Spleen (tissue), 11 donors: Measurements from ENCODE around the gene FTO. TPM values are rescaled to one million over a fixed set of nuclear protein-coding genes. Genes with fewer than 3 reads are reported as not detected.

Experiments used
- DNase-seq: peaks from one replicate; pipeline ENCODE4 v3.0.0-alpha.2; 2020
- H3K27ac ChIP-seq, 8 donors: fragments of 200-600 bp; sonication (generic) in 7 of 8; 1 replicate in 4 of 8; 2 replicates in 4 of 8; pipeline versions ENCODE4 v1.5.0 to v1.8.0; 2016 to 2021; ENCODE audit warnings: inconsistent platforms in 4 of 8, mild to moderate bottlenecking in 4 of 8, moderate library complexity in 1 of 8
- H3K27me3 ChIP-seq, 7 donors: fragments of 200-600 bp; sonication (generic) in 6 of 7; replicated peaks in 1 of 7; 1 replicate in 4 of 7; 2 replicates in 3 of 7; pipeline versions ENCODE4 v1.5.0 to v1.8.0; 2016 to 2021; ENCODE audit warnings: inconsistent platforms in 3 of 7, mild to moderate bottlenecking in 1 of 7
- H3K36me3 ChIP-seq, 6 donors: fragments of 200-600 bp; sonication (generic) in 5 of 6; 1 replicate in 4 of 6; 2 replicates in 2 of 6; pipeline versions ENCODE4 v1.5.0 to v1.8.0; 2016 to 2021; ENCODE audit warnings: inconsistent platforms in 2 of 6
- H3K4me1 ChIP-seq, 6 donors: fragments of 200-600 bp; sonication (generic) in 5 of 6; 1 replicate in 3 of 6; 2 replicates in 3 of 6; pipeline versions ENCODE4 v1.5.0 to v1.8.0; 2016 to 2021; ENCODE audit warnings: inconsistent platforms in 3 of 6
- H3K4me3 ChIP-seq, 8 donors: fragments of 200-600 bp; sonication (generic) in 7 of 8; 1 replicate in 4 of 8; 2 replicates in 4 of 8; pipeline versions ENCODE4 v1.5.0 to v1.8.0; 2016 to 2021; ENCODE audit warnings: inconsistent platforms in 4 of 8, mild to moderate bottlenecking in 4 of 8, moderate library complexity in 2 of 8
- H3K9me3 ChIP-seq, 8 donors: fragments of 200-600 bp; sonication (generic) in 7 of 8; 1 replicate in 4 of 8; 2 replicates in 4 of 8; pipeline versions ENCODE4 v1.5.0 to v1.8.0; 2016 to 2021; ENCODE audit warnings: inconsistent platforms in 4 of 8
- CTCF ChIP-seq, 11 experiments: fragments of 200-600 bp in 7 of 11; fragments of 450-650 bp in 4 of 11; sonication (generic) in 4 of 11; IDR thresholded peaks in 8 of 11; conservative IDR thresholded peaks in 3 of 11; 1 replicate in 7 of 11; 2 replicates in 4 of 11; pipeline versions ENCODE4 v1.4.0 to v1.8.0; 2016 to 2021; ENCODE audit warnings: antibody characterized with exemption in 11 of 11, inconsistent platforms in 4 of 11, mild to moderate bottlenecking in 1 of 11
- POLR2A ChIP-seq, 3 donors: fragments of 450-650 bp; IDR thresholded peaks; one replicate each; pipeline ENCODE4 v1.5.1; 2017; ENCODE audit warnings: antibody characterized with exemption in 3 of 3, mild to moderate bottlenecking in 1 of 3
- POLR2AphosphoS5 ChIP-seq, 3 donors: sonication (generic); formaldehyde crosslinking; IDR thresholded peaks; one replicate each; pipeline ENCODE4 v1.5.1; 2017; ENCODE audit warnings: antibody characterized with exemption in 3 of 3
- WGBS, 5 donors: extraction: QIAGEN DNeasy Blood & Tissue Kit in 3 of 5; methylation state at CpG; one replicate each; pipeline versions ENCODE4 v1.1.5 to v1.1.7; 2013 to 2018; 5-methylcytosine and 5-hydroxymethylcytosine counted together
- intact Hi-C: fragments of 100-400 bp; cut with DNase I; formaldehyde crosslinking; loops from one replicate; pipeline ENCODE4 v1.15.0; 2023; ENCODE audit warnings: low total_unique reads
- polyA plus RNA-seq, 3 donors: library from polyadenylated mRNA; stranded (reverse); fragments of 200-250 nt; gene quantifications; one replicate each; pipeline ENCODE4 v1.2.1, GENCODE V29; 2013
- total RNA-seq, 7 donors: library from RNA; depleted of rRNA in 3 of 7; stranded (reverse); fragments of >200 nt in 3 of 7; fragmentation: NEBNext Ultra II Directional in 4 of 7; extraction: Animal tissue kit (Norgen Biotek cat#: 25700) in 4 of 7; gene quantifications; one replicate each; pipeline versions ENCODE4 v1.1.0 to v1.2.1, GENCODE V29; 2016 to 2021
- donor health status: healthy with polysubstance abuse.
- donor health status: DM: no; HTN: no; CAD: no; lungs with moderate emphysema.
- donor health status: DM: no; HTN: no; CAD: no.
- donor health status: Bipolar disorder and iron deficiency.
- donor health status: healthy.
- donor health status: DM: no; HTN: no; CAD: no.
- donor health status: DM: yes; HTN: yes; CAD: no.

FTO gene
- total and polyA plus RNA-seq, 10 donors: 6.8 to 89.8 (median 68.4) TPM

- intact Hi-C loops: no loop called here
Measured at GRCh38 chr16:53779186-53779585, 75.2 kb downstream of the FTO start.

GRCh38 chr16:53780051-53780450, 76.1 kb downstream of the FTO start:
- 92 to 97% (median 95%) methylated on average over 3 of the region's 3 CpGs for WGBS, 5 donors
- Histone ChIP-seq H3K9me3 (no peaks in the 10 kb centered on the region), H3K27ac (no peak overlapping the region), H3K4me3 (no peak overlapping the region), H3K36me3 (no peaks in the 10 kb centered on the region), H3K4me1 (peaks cover 4 to 42% (median 22%) of the 10 kb centered on the region in 6 donors), H3K27me3 (no peaks in the 10 kb centered on the region)
- TF ChIP-seq POLR2AphosphoS5 (IDR thresholded peaks at IDR 0.05): no peak
- no peak for TF ChIP-seq POLR2A (IDR thresholded peaks at IDR 0.05)
- TF ChIP-seq CTCF (IDR thresholded peaks at IDR 0.05 in 8 of 11, conservative IDR thresholded peaks at IDR 0.05 in 3 of 11): no peak
- intact Hi-C loops: no loop called here
- no peak for DNase-seq

More at GRCh38 chr16:53779186-53779585, 75.2 kb downstream of the FTO start:
- H3K9me3 ChIP-seq: no peaks in the 10 kb centered on the region
- WGBS, 5 donors: 86 to 94% (median 88%) methylated on average over 3 of the region's 3 CpGs
- no peaks in the 10 kb centered on the region for H3K27me3 ChIP-seq
- DNase-seq: no peak
- no peak overlapping the region for H3K4me3 ChIP-seq
- H3K36me3 ChIP-seq: no peaks in the 10 kb centered on the region
- TF ChIP-seq POLR2A (IDR thresholded peaks at IDR 0.05): no peak
- no peak overlapping the region for H3K27ac ChIP-seq
- peaks cover 4 to 50% (median 26%) of the 10 kb centered on the region in 6 donors for H3K4me1 ChIP-seq

GRCh38 chr16:53781023-53781605, 77.2 kb downstream of the FTO start:
- intact Hi-C loops: no loop called here

GRCh38 chr16:53782148-53782547, 78.2 kb downstream of the FTO start:
- peaks cover 0 to 21% (median 10%) of the 10 kb centered on the region in 6 donors for H3K4me1 ChIP-seq
- H3K9me3 ChIP-seq: no peaks in the 10 kb centered on the region
- DNase-seq: no peak
- TF ChIP-seq POLR2A (IDR thresholded peaks at IDR 0.05) (no peak), POLR2AphosphoS5 (IDR thresholded peaks at IDR 0.05) (no peak), CTCF (IDR thresholded peaks at IDR 0.05 in 8 of 11, conservative IDR thresholded peaks at IDR 0.05 in 3 of 11) (no peak)
- no peaks in the 10 kb centered on the region for H3K27me3 ChIP-seq
- H3K36me3 ChIP-seq: no peaks in the 10 kb centered on the region
- H3K4me3 ChIP-seq: no peak overlapping the region
- intact Hi-C loops: no loop called here
- H3K27ac ChIP-seq: no peak overlapping the region
- WGBS, 5 donors: 86 to 96% (median 94%) methylated on average over 3 of the region's 3 CpGs

More at GRCh38 chr16:53781023-53781605, 77.2 kb downstream of the FTO start:
- no peak for DNase-seq
- 90 to 100% (median 98%) methylated on average over 1 of the region's 1 CpG for WGBS, 5 donors
- Histone ChIP-seq H3K27me3 (no peaks in the 10 kb centered on the region), H3K36me3 (no peaks in the 10 kb centered on the region), H3K4me1 (peaks cover 3 to 31% (median 15%) of the 10 kb centered on the region in 6 donors), H3K9me3 (no peaks in the 10 kb centered on the region), H3K4me3 (no peak overlapping the region), H3K27ac (no peak overlapping the region)
- TF ChIP-seq CTCF (IDR thresholded peaks at IDR 0.05 in 8 of 11, conservative IDR thresholded peaks at IDR 0.05 in 3 of 11) (no peak), POLR2A (IDR thresholded peaks at IDR 0.05) (no peak), POLR2AphosphoS5 (IDR thresholded peaks at IDR 0.05) (no peak)
